Esophagus muscularis mucosa (tissue), 4 donors: ENCODE results near the gene INTS3. TPM values are rescaled to one million over a fixed set of nuclear protein-coding genes. Genes with fewer than 3 reads are reported as not detected.

Source experiments
- DNase-seq: peaks from one replicate; pipeline ENCODE4 v3.0.0-alpha.2; 2017; ENCODE audit errors: extremely low spot score
- H3K27ac ChIP-seq, 4 donors: fragments of 200-600 bp; sonication (generic); replicated peaks in 1 of 4; 1 replicate in 3 of 4; 2 replicates in 1 of 4; pipeline ENCODE4 v1.5.1; 2016 to 2019; ENCODE audit warnings: mild to moderate bottlenecking in 1 of 4
- H3K27me3 ChIP-seq, 4 donors: fragments of 200-600 bp; sonication (generic); one replicate each; pipeline versions ENCODE4 v1.5.1 to v1.6.0; 2016 to 2019
- H3K36me3 ChIP-seq, 4 donors: fragments of 200-600 bp; sonication (generic); one replicate each; pipeline ENCODE4 v1.5.1; 2016 to 2019
- H3K4me1 ChIP-seq, 4 donors: fragments of 200-600 bp; sonication (generic); one replicate each; pipeline ENCODE4 v1.5.1; 2016 to 2019
- H3K4me3 ChIP-seq, 4 donors: fragments of 200-600 bp; sonication (generic); 1 replicate in 2 of 4; 2 replicates in 2 of 4; pipeline ENCODE4 v1.5.1; 2016 to 2019; ENCODE audit warnings: mild to moderate bottlenecking in 4 of 4, moderate library complexity in 1 of 4
- H3K9me3 ChIP-seq, 4 donors: fragments of 200-600 bp; sonication (generic); 1 replicate in 3 of 4; 2 replicates in 1 of 4; pipeline ENCODE4 v1.5.1; 2016 to 2019
- CTCF ChIP-seq, 3 experiments: fragments of 200-600 bp in 2 of 3; fragments of 450-650 bp in 1 of 3; sonication (generic) in 2 of 3; IDR thresholded peaks; one replicate each; pipeline ENCODE4 v1.5.1; 2017 to 2019; ENCODE audit warnings: antibody characterized with exemption in 3 of 3, mild to moderate bottlenecking in 2 of 3, moderate library complexity in 1 of 3
- EP300 ChIP-seq: sonication (generic); formaldehyde crosslinking; IDR thresholded peaks from one replicate; pipeline ENCODE4 v1.6.1; 2017; ENCODE audit warnings: antibody characterized with exemption
- POLR2A ChIP-seq: fragments of 450-650 bp; IDR thresholded peaks from one replicate; pipeline ENCODE4 v1.6.1; 2017; ENCODE audit warnings: antibody characterized with exemption, moderate library complexity, mild to moderate bottlenecking, low read depth
- POLR2AphosphoS5 ChIP-seq, 2 donors: sonication (generic); formaldehyde crosslinking; IDR thresholded peaks; one replicate each; pipeline ENCODE4 v1.6.1; 2017; ENCODE audit warnings: antibody characterized with exemption in 2 of 2
- WGBS: methylation state at CpG from one replicate; pipeline ENCODE4 v1.1.5; 2018; 5-methylcytosine and 5-hydroxymethylcytosine counted together
- intact Hi-C: fragments of 100-400 bp; cut with DNase I; formaldehyde crosslinking; loops from one replicate; pipeline ENCODE4 v1.15.1; 2023
- total RNA-seq, 4 donors: library from RNA; depleted of rRNA; stranded (reverse); fragments of >200 nt; gene quantifications; one replicate each; pipeline versions ENCODE4 v1.1.0 to v1.2.1, GENCODE V29; 2016

The INTS3 gene
- total RNA-seq, 4 donors from 2014 or later, result 32.3 to 45.5 (median 38.9) TPM

- peaks cover 20 to 35% (median 29%) of the 10 kb centered on the region in 4 donors for H3K4me1 ChIP-seq
- H3K27ac ChIP-seq, result peak overlapping the region; percentile 89 to 92 (median 90)
- no peaks in the 10 kb centered on the region for H3K36me3 ChIP-seq
- no peak for DNase-seq
- WGBS, result 45% methylated on average over 9 of the region's 9 CpGs
- H3K9me3 ChIP-seq, result no peaks in the 10 kb centered on the region
- peak overlapping the region; percentile 42 to 56 (median 46) for H3K4me3 ChIP-seq
- H3K27me3 ChIP-seq, result no peaks in the 10 kb centered on the region
- intact Hi-C loops, result no loop called here
- TF ChIP-seq POLR2A (no peak), POLR2AphosphoS5 (IDR thresholded peaks at IDR 0.05) (no peak), CTCF (IDR thresholded peaks at IDR 0.05) (no peak), EP300 (no peak)
Observed at GRCh38 chr1:153790966-153791647, 63.3 kb downstream of the INTS3 start.

GRCh38 chr1:153791648-153792253, 63.9 kb downstream of the INTS3 start:
- no peaks in the 10 kb centered on the region for H3K36me3 ChIP-seq
- no peak for TF ChIP-seq EP300
- no peak for TF ChIP-seq POLR2A
- no peak for TF ChIP-seq POLR2AphosphoS5 (IDR thresholded peaks at IDR 0.05)
- TF ChIP-seq CTCF (IDR thresholded peaks at IDR 0.05), result no peak
- 85% methylated on average over 9 of the region's 16 CpGs for WGBS
- H3K4me1 ChIP-seq, result peaks cover 20 to 35% (median 29%) of the 10 kb centered on the region in 4 donors
- DNase-seq, result no peak
- peak overlapping the region in 1 of 4 donors; percentile 56 for H3K4me3 ChIP-seq
- no peaks in the 10 kb centered on the region for H3K9me3 ChIP-seq
- peak overlapping the region; percentile 89 to 92 (median 90) for H3K27ac ChIP-seq
- H3K27me3 ChIP-seq, result no peaks in the 10 kb centered on the region
- intact Hi-C loops, result no loop called here

GRCh38 chr1:153792631-153793041, 64.8 kb downstream of the INTS3 start:
- TF ChIP-seq EP300 (no peak), CTCF (IDR thresholded peaks at IDR 0.05) (no peak), POLR2AphosphoS5 (IDR thresholded peaks at IDR 0.05) (no peak), POLR2A (no peak)
- no peaks in the 10 kb centered on the region for H3K9me3 ChIP-seq
- H3K4me1 ChIP-seq, result peaks cover 20 to 42% (median 30%) of the 10 kb centered on the region in 4 donors
- 92% methylated on average over 11 of the region's 11 CpGs for WGBS
- H3K36me3 ChIP-seq, result no peaks in the 10 kb centered on the region
- H3K27ac ChIP-seq, result no peak overlapping the region
- no peaks in the 10 kb centered on the region for H3K27me3 ChIP-seq
- no peak overlapping the region for H3K4me3 ChIP-seq
- no peak for DNase-seq
- intact Hi-C loops, result no loop called here

GRCh38 chr1:153793261-153793972, 65.6 kb downstream of the INTS3 start:
- H3K27me3 ChIP-seq, result no peaks in the 10 kb centered on the region
- 73% methylated on average over 8 of the region's 9 CpGs for WGBS
- TF ChIP-seq EP300, result no peak
- TF ChIP-seq CTCF (IDR thresholded peaks at IDR 0.05), result no peak
- no peak for TF ChIP-seq POLR2AphosphoS5 (IDR thresholded peaks at IDR 0.05)
- no peak for TF ChIP-seq POLR2A
- H3K4me3 ChIP-seq, result no peak overlapping the region
- peaks cover 20 to 42% (median 28%) of the 10 kb centered on the region in 4 donors for H3K4me1 ChIP-seq
- DNase-seq, result no peak
- intact Hi-C loops, result no loop called here
- no peak overlapping the region for H3K27ac ChIP-seq
- H3K36me3 ChIP-seq, result no peaks in the 10 kb centered on the region
- H3K9me3 ChIP-seq, result no peaks in the 10 kb centered on the region
